Stimulated activated naive B cell treated with anti-CD40 and anti-IgM and Interleukin-4, amounts not matched to agents 10 μg/mL and 1 μg/mL and 100 μg/mL, for 72 hours (primary cell): ENCODE data around the gene IGDCC3.
A peak's percentile ranks its signal among the peaks of the same experiment; 100 is the strongest.

Experiments
- ATAC-seq, 2 donors: fragments of 150-1000 bp; cut with Tn5 transposase; replicated peaks; 2 replicates each; pipeline ENCODE4 v1.10.0; 2021; ENCODE audit warnings: moderate library complexity in 1 of 2
- DNase-seq: peaks from one replicate; pipeline ENCODE4 v3.0.0; 2021
- H3K27ac Mint-ChIP-seq: one replicate; pipeline ENCODE4 v1.8.0; 2022; ENCODE audit warnings: mild to moderate bottlenecking, mixed read lengths
- H3K27me3 Mint-ChIP-seq, 2 donors: one replicate each; pipeline ENCODE4 v1.8.0; 2022; ENCODE audit warnings: mixed read lengths in 2 of 2
- H3K36me3 Mint-ChIP-seq, 2 donors: one replicate each; pipeline ENCODE4 v1.8.0; 2022; ENCODE audit warnings: mixed read lengths in 2 of 2, mild to moderate bottlenecking in 1 of 2
- H3K4me1 Mint-ChIP-seq, 2 donors: one replicate each; pipeline ENCODE4 v1.8.0; 2022; ENCODE audit warnings: mixed read lengths in 2 of 2, mild to moderate bottlenecking in 1 of 2
- H3K4me3 Mint-ChIP-seq, 2 donors: one replicate each; pipeline ENCODE4 v1.8.0; 2022; ENCODE audit warnings: mild to moderate bottlenecking in 2 of 2, mixed read lengths in 2 of 2, moderate library complexity in 1 of 2
- H3K9me3 Mint-ChIP-seq, 2 donors: one replicate each; pipeline ENCODE4 v1.8.0; 2022; ENCODE audit warnings: mixed read lengths in 2 of 2, mild to moderate bottlenecking in 1 of 2

IGDCC3 gene

DNA sequence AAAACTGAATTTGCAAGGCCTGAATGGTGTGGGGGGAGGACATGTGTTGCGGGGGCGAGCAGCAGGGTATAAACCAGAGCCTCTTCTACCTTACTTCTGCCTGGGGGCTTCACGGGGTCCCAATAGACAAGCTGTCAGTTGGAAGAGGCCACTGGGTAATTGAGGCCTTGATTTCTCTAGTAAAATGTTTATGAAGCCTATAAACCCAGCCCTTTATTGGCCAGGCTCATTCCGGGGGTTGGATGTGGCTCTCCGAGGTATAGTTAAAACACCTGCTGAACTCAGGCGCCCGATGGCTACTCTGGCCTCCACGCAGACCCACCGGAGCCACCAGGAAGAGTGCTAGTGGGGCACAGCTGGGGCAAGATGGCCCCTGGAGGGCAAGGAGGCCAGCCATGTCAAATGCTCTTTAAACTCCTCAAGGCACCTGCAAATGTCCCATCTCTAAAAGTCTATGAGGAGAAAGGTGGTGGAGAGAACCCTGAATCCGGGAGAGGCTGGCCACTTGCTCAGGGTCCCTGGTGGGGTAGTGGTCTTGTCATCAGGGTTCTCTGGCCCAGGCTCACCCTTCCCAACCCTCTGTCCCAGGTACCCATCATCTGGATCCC is 34.3 kb downstream of the IGDCC3 start:
- peaks cover 5 to 7% of the 10 kb centered on the region in 2 donors for H3K4me1 Mint-ChIP-seq
- no peaks in the 10 kb centered on the region for H3K36me3 Mint-ChIP-seq
- H3K27me3 Mint-ChIP-seq: peaks cover 41 to 61% of the 10 kb centered on the region in 2 donors
- ATAC-seq: no peak
- no peak for DNase-seq
- H3K9me3 Mint-ChIP-seq: no peaks in the 10 kb centered on the region
- no peak overlapping the region for H3K27ac Mint-ChIP-seq
- H3K4me3 Mint-ChIP-seq: no peak overlapping the region

GRCh38 chr15:65342493-65342892 is 35.3 kb downstream of the IGDCC3 start:
- ATAC-seq (no peak), DNase-seq (no peak)
- Mint-ChIP-seq H3K36me3 (no peaks in the 10 kb centered on the region), H3K4me1 (peaks cover 7% of the 10 kb centered on the region in 2 donors), H3K27me3 (peaks cover 45 to 60% of the 10 kb centered on the region in 2 donors), H3K9me3 (no peaks in the 10 kb centered on the region), H3K4me3 (no peak overlapping the region), H3K27ac (no peak overlapping the region)

DNA sequence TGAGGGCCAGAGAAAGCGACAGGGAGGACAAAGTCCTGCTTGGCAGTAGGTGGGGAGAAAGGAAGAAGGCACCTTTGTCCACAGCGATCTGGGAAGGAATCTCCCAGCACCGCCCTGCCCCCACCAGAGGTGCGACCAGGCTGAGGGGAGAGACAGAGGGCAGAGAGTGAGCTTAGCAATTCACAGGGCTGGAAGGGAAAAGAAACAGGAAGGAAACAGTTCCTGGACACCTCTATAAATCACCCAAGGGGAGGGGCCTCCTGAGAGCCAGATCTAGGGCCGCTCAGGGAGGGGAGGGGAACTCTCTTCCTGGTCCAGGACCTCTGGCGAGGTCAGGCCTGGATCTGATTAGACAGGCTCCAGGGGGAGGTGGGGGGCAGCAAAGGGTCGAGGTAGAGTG is 37.9 kb downstream of the IGDCC3 start:
- no peak overlapping the region for H3K27ac Mint-ChIP-seq
- no peaks in the 10 kb centered on the region for H3K36me3 Mint-ChIP-seq
- H3K27me3 Mint-ChIP-seq: peaks cover 40 to 69% of the 10 kb centered on the region in 2 donors
- H3K4me3 Mint-ChIP-seq: no peak overlapping the region
- H3K4me1 Mint-ChIP-seq: peaks cover 10 to 13% of the 10 kb centered on the region in 2 donors
- no peak for DNase-seq
- no peak for ATAC-seq
- no peaks in the 10 kb centered on the region for H3K9me3 Mint-ChIP-seq

- no peak for ATAC-seq
Measured at GRCh38 chr15:65339416-65339815, 38.4 kb downstream of the IGDCC3 start.

GRCh38 chr15:65338823-65339222 is 39.0 kb downstream of the IGDCC3 start:
- DNase-seq (no peak), ATAC-seq (no peak)
- H3K27me3 Mint-ChIP-seq: peaks cover 46 to 75% of the 10 kb centered on the region in 2 donors
- no peaks in the 10 kb centered on the region for H3K36me3 Mint-ChIP-seq
- H3K4me3 Mint-ChIP-seq: no peak overlapping the region
- H3K4me1 Mint-ChIP-seq: peaks cover 13% of the 10 kb centered on the region in 2 donors
- H3K9me3 Mint-ChIP-seq: no peaks in the 10 kb centered on the region
- no peak overlapping the region for H3K27ac Mint-ChIP-seq

More at GRCh38 chr15:65339416-65339815, 38.4 kb downstream of the IGDCC3 start:
- Mint-ChIP-seq H3K4me3 (no peak overlapping the region), H3K27me3 (peaks cover 40 to 74% of the 10 kb centered on the region in 2 donors), H3K4me1 (peaks cover 10 to 13% of the 10 kb centered on the region in 2 donors), H3K9me3 (no peaks in the 10 kb centered on the region), H3K27ac (no peak overlapping the region), H3K36me3 (no peaks in the 10 kb centered on the region)
- no peak for DNase-seq

DNA sequence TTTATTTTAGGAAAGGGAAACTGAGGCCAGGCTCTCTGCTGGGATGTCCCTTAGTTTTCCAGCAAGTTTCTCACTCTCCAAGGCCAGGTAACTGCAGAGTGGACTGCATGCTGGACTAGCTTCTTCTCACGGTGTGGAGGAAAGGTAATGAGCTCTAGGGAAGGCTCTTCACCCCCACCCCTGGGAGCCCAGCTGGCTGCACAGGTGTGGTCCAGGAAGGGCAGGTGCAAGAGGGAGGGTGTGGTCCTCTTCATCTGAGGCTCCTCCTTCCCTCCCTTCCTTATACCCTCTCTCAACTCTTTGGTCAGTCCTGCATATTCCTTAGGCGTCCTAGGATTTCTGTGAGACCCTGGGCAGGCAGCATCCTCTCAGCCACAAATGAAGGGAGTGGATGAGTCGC is 39.4 kb downstream of the IGDCC3 start:
- Mint-ChIP-seq H3K27ac (no peak overlapping the region), H3K4me1 (peaks cover 13% of the 10 kb centered on the region in 2 donors), H3K36me3 (no peaks in the 10 kb centered on the region), H3K4me3 (no peak overlapping the region), H3K9me3 (no peaks in the 10 kb centered on the region), H3K27me3 (peaks cover 47 to 73% of the 10 kb centered on the region in 2 donors)
- ATAC-seq (no peak), DNase-seq (no peak)

DNA sequence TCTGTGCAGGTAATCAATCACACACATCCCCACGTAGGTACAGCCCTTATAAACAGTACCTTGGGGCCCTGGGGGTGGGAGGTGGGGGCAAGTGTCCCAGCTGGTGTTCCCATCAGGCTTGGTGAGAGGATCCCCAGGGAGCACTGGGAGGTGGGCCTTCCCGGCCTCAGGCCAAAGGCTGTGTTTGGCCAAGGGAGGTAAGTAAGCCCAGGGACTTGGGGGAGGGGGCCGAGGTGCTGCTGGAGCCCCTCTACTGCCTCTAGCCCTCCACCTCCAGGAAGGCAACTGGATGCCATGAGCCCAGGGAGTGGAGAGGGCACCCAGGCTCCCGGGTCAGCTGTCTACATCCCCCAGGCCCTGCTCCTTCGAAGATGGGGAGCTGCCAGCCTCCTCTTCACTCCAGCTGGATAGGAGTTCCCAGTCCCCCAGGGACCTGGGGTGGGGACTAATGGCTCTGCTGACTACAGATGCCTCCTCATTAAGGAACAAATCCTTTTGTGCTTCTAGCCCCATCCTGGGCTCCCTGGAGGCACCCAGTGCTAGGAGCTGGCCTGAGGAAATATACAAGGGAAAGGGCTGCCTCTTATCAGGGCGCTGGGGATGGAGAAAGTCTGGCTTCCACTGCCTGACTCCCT is 40.2 kb downstream of the IGDCC3 start:
- no peak for DNase-seq
- no peaks in the 10 kb centered on the region for H3K36me3 Mint-ChIP-seq
- H3K27ac Mint-ChIP-seq: no peak overlapping the region
- H3K4me1 Mint-ChIP-seq: peaks cover 13% of the 10 kb centered on the region in 2 donors
- ATAC-seq: no peak
- no peaks in the 10 kb centered on the region for H3K9me3 Mint-ChIP-seq
- H3K4me3 Mint-ChIP-seq: no peak overlapping the region
- peaks cover 42 to 65% of the 10 kb centered on the region in 2 donors for H3K27me3 Mint-ChIP-seq

DNA sequence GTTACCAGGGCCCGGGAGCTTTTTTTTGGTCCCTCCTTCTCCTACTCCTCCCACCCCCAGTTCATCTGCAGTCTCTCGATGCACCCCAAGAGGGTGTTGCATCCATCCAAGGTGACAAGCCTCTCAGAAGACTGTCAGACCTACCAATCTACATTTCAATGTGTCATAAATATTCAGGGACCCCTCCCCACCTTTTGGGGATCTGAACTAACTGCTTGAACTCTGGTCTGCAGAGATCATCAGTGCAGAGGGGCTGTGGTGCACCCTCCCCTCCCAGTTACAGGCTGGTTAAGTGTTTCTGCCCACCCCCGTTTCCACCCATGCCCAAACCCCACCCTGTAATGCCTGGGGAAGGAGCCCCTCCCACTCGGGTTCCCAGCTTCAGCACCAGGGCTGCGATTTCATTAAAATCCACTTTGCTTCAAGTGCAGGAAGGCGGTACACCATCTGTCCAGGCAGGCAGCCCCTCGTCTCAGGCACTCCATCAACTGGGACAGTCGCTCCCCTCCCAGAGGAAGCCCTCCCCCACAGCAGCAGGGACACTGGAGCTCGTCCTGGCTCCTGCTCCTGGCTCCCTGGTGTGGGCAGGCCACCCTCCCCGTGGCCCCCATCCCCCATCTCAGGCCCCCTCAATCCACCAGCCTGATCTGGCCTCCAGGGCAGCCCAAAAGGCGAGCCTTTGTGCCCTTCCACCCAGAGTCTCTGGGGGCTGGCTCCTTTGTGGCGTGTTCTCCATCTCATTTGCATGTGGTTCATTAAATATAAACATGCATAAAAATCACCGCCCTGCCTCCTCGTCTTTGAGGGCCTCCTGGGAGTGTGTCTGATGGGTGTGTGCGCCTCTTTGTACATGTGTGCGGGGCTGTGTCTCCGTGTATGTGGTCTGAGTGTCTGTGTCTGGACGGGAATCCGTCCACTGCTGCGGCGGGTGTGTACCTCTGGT is 41.0 kb downstream of the IGDCC3 start:
- Mint-ChIP-seq H3K27me3 (peaks cover 42 to 65% of the 10 kb centered on the region in 2 donors), H3K9me3 (no peaks in the 10 kb centered on the region), H3K27ac (no peak overlapping the region), H3K4me3 (no peak overlapping the region), H3K4me1 (peaks cover 13% of the 10 kb centered on the region in 2 donors), H3K36me3 (no peaks in the 10 kb centered on the region)
- ATAC-seq (peak; percentile 72 to 75), DNase-seq (no peak)

DNA sequence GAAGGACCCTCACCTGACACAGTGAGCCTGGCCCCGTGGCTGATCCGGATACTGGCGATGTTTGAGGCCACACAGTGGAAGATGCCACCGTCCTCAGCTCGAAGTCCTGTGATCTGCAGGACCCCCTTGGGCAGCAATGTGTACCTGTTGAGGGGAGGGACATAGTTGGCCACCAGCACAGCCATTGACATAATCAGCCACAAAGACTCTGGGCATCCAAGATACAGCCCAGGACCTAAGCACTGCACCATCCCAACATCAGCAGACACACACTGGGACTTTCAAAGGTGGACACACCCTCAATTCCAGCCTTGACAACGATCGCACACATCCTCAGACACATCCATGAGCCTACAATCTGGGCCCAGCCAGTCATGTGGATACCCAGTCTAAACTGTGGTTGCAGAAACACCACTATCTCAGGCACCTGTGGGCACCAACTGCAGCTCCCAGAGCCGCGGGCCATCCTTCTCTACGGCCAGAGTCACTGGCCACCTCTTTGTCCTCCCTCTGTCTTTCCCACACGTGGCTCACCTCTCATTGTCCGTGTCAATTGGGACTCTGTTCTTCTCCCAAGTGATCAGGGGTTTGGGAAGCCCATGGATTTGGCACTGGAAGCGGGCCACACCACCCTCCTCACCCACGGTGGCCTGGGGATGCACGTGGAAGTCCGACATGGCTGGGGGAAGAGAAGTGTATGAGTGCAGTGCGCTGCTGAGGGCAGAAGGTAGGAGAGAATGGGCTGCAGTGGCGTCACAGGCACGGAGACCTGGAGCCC is 42.3 kb downstream of the IGDCC3 start:
- H3K36me3 Mint-ChIP-seq: no peaks in the 10 kb centered on the region
- DNase-seq: no peak
- H3K9me3 Mint-ChIP-seq: no peaks in the 10 kb centered on the region
- peaks cover 13% of the 10 kb centered on the region in 2 donors for H3K4me1 Mint-ChIP-seq
- no peak overlapping the region for H3K4me3 Mint-ChIP-seq
- H3K27me3 Mint-ChIP-seq: peaks cover 38 to 69% of the 10 kb centered on the region in 2 donors
- no peak for ATAC-seq
- no peak overlapping the region for H3K27ac Mint-ChIP-seq

- Mint-ChIP-seq H3K27ac (no peak overlapping the region), H3K9me3 (no peaks in the 10 kb centered on the region), H3K36me3 (no peaks in the 10 kb centered on the region), H3K4me1 (peaks cover 9 to 11% of the 10 kb centered on the region in 2 donors), H3K4me3 (no peak overlapping the region), H3K27me3 (peaks cover 35 to 67% of the 10 kb centered on the region in 2 donors)
- DNase-seq (no peak), ATAC-seq (no peak)
Measured at GRCh38 chr15:65334586-65335231, 43.1 kb downstream of the IGDCC3 start.

- Mint-ChIP-seq H3K27me3 (peaks cover 32 to 63% of the 10 kb centered on the region in 2 donors), H3K27ac (no peak overlapping the region), H3K4me1 (peaks cover 6 to 9% of the 10 kb centered on the region in 2 donors), H3K4me3 (no peak overlapping the region), H3K9me3 (no peaks in the 10 kb centered on the region), H3K36me3 (no peaks in the 10 kb centered on the region)
- ATAC-seq (no peak), DNase-seq (no peak)
Measured at GRCh38 chr15:65333856-65334255, 43.9 kb downstream of the IGDCC3 start.

DNA sequence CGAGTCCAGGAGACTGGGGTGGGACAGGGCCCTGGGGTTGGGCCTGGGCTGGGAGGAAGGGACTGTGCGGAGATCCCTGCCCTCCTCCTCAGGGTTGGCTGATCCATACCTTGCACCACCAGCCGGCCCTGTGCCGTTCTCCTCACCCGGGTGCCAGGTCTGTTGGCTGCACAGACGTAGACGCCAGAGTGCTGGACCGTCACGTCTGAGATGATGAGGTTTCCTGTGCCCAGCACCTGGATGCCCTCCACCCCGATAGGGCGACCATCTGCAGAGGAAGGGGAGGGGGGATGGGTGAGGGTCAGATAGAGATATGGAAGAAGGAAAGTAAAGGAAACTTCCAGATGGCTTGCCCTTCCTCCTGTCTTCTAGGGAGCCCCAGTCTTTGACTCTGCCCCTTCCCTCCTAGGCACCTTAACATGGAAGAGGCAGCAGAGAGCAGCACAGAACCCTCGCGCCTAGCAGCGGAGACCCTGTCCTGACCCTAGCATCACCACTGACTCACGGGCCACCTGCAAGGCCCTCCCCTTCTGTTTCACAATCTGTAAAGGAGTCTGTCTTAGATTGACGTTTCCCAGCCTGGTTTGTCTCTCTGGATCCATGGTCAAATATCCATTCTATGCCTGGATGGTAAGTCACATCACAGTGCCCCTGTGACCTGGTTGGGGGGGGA is 44.5 kb downstream of the IGDCC3 start:
- H3K9me3 Mint-ChIP-seq: no peaks in the 10 kb centered on the region
- H3K27me3 Mint-ChIP-seq: peaks cover 28 to 58% of the 10 kb centered on the region in 2 donors
- H3K36me3 Mint-ChIP-seq: no peaks in the 10 kb centered on the region
- peaks cover 6 to 7% of the 10 kb centered on the region in 2 donors for H3K4me1 Mint-ChIP-seq
- H3K4me3 Mint-ChIP-seq: no peak overlapping the region
- H3K27ac Mint-ChIP-seq: no peak overlapping the region
- DNase-seq (no peak), ATAC-seq (no peak)
